ENCODE results near the gene CFAP73. TPM values are rescaled to one million over a fixed set of nuclear protein-coding genes. Genes with fewer than 3 reads are reported as not detected.
A peak's percentile ranks its signal among the peaks of the same experiment; 100 is the strongest.

Gene CFAP73
- total RNA-seq, 1 donor from 2014 or later = 7.3 TPM

GRCh38 chr12:113144806-113145205, 4.7 kb upstream of the CFAP73 start:
- DNase-seq (no peak), ATAC-seq (no peak)
- Histone ChIP-seq H3K27me3 (ENCODE audit: low read depth) (no peaks in the 10 kb centered on the region), H3K4me1 (peaks cover 11% of the 10 kb centered on the region), H3K4me3 (no peak overlapping the region), H3K27ac (no peak overlapping the region), H3K36me3 (no peaks in the 10 kb centered on the region), H3K9me3 (no peaks in the 10 kb centered on the region)
- TF ChIP-seq CTCF (IDR thresholded peaks at IDR 0.05) = no peak
- intact Hi-C loops (cut with DNase I) = no loop called here

- ATAC-seq (no peak), DNase-seq (no peak)
- TF ChIP-seq CTCF (IDR thresholded peaks at IDR 0.05) = no peak
Observed at GRCh38 chr12:113145720-113146551, 3.6 kb upstream of the CFAP73 start.

GRCh38 chr12:113146999-113147398, 2.5 kb upstream of the CFAP73 start:
- no peak for ATAC-seq
- DNase-seq = no peak
- intact Hi-C loops (cut with DNase I) = no loop called here
- Histone ChIP-seq H3K4me1 (peaks cover 12% of the 10 kb centered on the region), H3K4me3 (no peak overlapping the region), H3K27me3 (ENCODE audit: low read depth) (peaks cover 15% of the 10 kb centered on the region), H3K9me3 (no peaks in the 10 kb centered on the region), H3K36me3 (no peaks in the 10 kb centered on the region), H3K27ac (no peak overlapping the region)
- no peak for TF ChIP-seq CTCF (IDR thresholded peaks at IDR 0.05)

More at GRCh38 chr12:113145720-113146551, 3.6 kb upstream of the CFAP73 start:
- no peaks in the 10 kb centered on the region for H3K36me3 ChIP-seq
- H3K4me1 ChIP-seq = peaks cover 12% of the 10 kb centered on the region
- H3K27me3 ChIP-seq (ENCODE audit: low read depth) = peaks cover 7% of the 10 kb centered on the region
- no peak overlapping the region for H3K27ac ChIP-seq
- no peaks in the 10 kb centered on the region for H3K9me3 ChIP-seq
- intact Hi-C loops (cut with DNase I) = no loop called here
- H3K4me3 ChIP-seq = no peak overlapping the region

GRCh38 chr12:113151655-113152054, 2.1 kb downstream of the CFAP73 start:
- Histone ChIP-seq H3K36me3 (no peaks in the 10 kb centered on the region), H3K9me3 (no peaks in the 10 kb centered on the region), H3K4me1 (peaks cover 27% of the 10 kb centered on the region), H3K27me3 (ENCODE audit: low read depth) (peaks cover 55% of the 10 kb centered on the region), H3K27ac (no peak overlapping the region), H3K4me3 (no peak overlapping the region)
- intact Hi-C loops (cut with DNase I) = no loop called here
- no peak for ATAC-seq
- no peak for DNase-seq
- no peak for TF ChIP-seq CTCF (IDR thresholded peaks at IDR 0.05)

- DNase-seq = no peak
- Histone ChIP-seq H3K27ac (no peak overlapping the region), H3K36me3 (no peaks in the 10 kb centered on the region), H3K9me3 (no peaks in the 10 kb centered on the region), H3K4me1 (peaks cover 27% of the 10 kb centered on the region), H3K4me3 (peak overlapping the region; percentile 55), H3K27me3 (ENCODE audit: low read depth) (peaks cover 55% of the 10 kb centered on the region)
- ATAC-seq = no peak
- intact Hi-C loops (cut with DNase I) = no loop called here
- no peak for TF ChIP-seq CTCF (IDR thresholded peaks at IDR 0.05)
Observed at GRCh38 chr12:113152196-113152834, 2.8 kb downstream of the CFAP73 start.

All from lower lobe of right lung (tissue), 2 donors.